Psoas muscle (tissue), 8 donors: ENCODE measurements around the gene EID1. TPM values are rescaled to one million over a fixed set of nuclear protein-coding genes. Genes with fewer than 3 reads are reported as not detected.

ENCODE experiments used
- ATAC-seq, 4 donors: fragments of 200-7000 bp; cut with Tn5 transposase; one replicate each; pipeline ENCODE4 v1.9.1; 2020; ENCODE audit warnings: moderate library complexity in 3 of 4, mild to moderate bottlenecking in 2 of 4
- DNase-seq, 2 donors: peaks; one replicate each; pipeline ENCODE4 v3.0.0-alpha.2; 2020
- H3K27ac ChIP-seq: fragments of 200-600 bp; one replicate; pipeline ENCODE4 v1.8.0; 2022
- H3K27me3 ChIP-seq, 3 donors: fragments of 200-600 bp in 1 of 3; one replicate each; pipeline versions ENCODE4 v1.6.1 to v1.8.0; 2013 to 2022; ENCODE audit warnings: low read length in 2 of 3, mild to moderate bottlenecking in 2 of 3, moderate library complexity in 1 of 3; ENCODE audit not compliant: insufficient read depth in 3 of 3
- H3K36me3 ChIP-seq, 2 donors: fragments of 200-600 bp in 1 of 2; one replicate each; pipeline versions ENCODE4 v1.6.1 to v1.8.0; 2013 to 2022; ENCODE audit warnings: low read depth in 1 of 2, mild to moderate bottlenecking in 1 of 2, moderate library complexity in 1 of 2; ENCODE audit not compliant: insufficient read depth in 1 of 2
- H3K4me1 ChIP-seq: fragments of 200-600 bp; one replicate; pipeline ENCODE4 v1.8.0; 2022
- H3K4me3 ChIP-seq: fragments of 200-600 bp; one replicate; pipeline ENCODE4 v1.8.0; 2022; ENCODE audit warnings: mild to moderate bottlenecking
- H3K9me3 ChIP-seq: fragments of 200-600 bp; one replicate; pipeline ENCODE4 v1.8.0; 2022
- CTCF ChIP-seq: fragments of 200-600 bp; IDR thresholded peaks from one replicate; pipeline ENCODE4 v1.8.0; 2022; ENCODE audit warnings: antibody characterized with exemption
- WGBS, 3 donors: extraction: QIAGEN DNeasy Blood & Tissue Kit; methylation state at CpG; one replicate each; pipeline versions ENCODE4 v1.1.6 to v1.1.7; 2013; 5-methylcytosine and 5-hydroxymethylcytosine counted together
- intact Hi-C, 2 donors: fragments of 100-400 bp; cut with DNase I; formaldehyde crosslinking; loops; one replicate each; pipeline versions ENCODE4 v1.11.0 to v1.14.2; 2022
- polyA plus RNA-seq, 3 donors: library from polyadenylated mRNA; stranded (reverse); fragments of 200-250 nt; gene quantifications; one replicate each; pipeline ENCODE4 v1.2.3, GENCODE V29; 2013
- total RNA-seq, 4 donors: library from RNA; stranded (reverse); fragmentation: NEBNext Ultra II Directional in 2 of 4; extraction: Animal tissue kit (Norgen Biotek cat#: 25700) in 2 of 4; gene quantifications; one replicate each; pipeline versions ENCODE4 v1.2.1 to v1.2.4, GENCODE V29; 2021 to 2023
- donor health status: healthy with polysubstance abuse.
- donor health status: DM: no; HTN: no; CAD: no; lungs with moderate emphysema.
- donor health status: Bipolar disorder and iron deficiency.
- donor health status: healthy.
- donor health status: DM: yes; HTN: yes; CAD: no.
- donor health status: DM: no; HTN: no; CAD: no.
- donor health status: DM: no; HTN: no; CAD: no.
- donor health status: DM: yes; HTN: yes; CAD: no.

EID1 gene
- total and polyA plus RNA-seq, 7 donors: 60.3 to 120 (median 93.7) TPM

GRCh38 chr15:48872632-48873031 is 5.3 kb upstream of the EID1 start:
- no peaks in the 10 kb centered on the region for H3K9me3 ChIP-seq
- DNase-seq: no peak
- no peak overlapping the region for H3K27ac ChIP-seq
- no peaks in the 10 kb centered on the region for H3K27me3 ChIP-seq
- TF ChIP-seq CTCF: no peak
- no peak for ATAC-seq
- H3K4me1 ChIP-seq: no peaks in the 10 kb centered on the region
- H3K36me3 ChIP-seq: no peaks in the 10 kb centered on the region
- WGBS, 3 donors: 87 to 94% (median 90%) methylated on average over 2 of the region's 2 CpGs
- no peak overlapping the region for H3K4me3 ChIP-seq
- intact Hi-C loops: loop anchor here in 1 of 2 donors (10.0 kb wide), 1 partner anchor 1482 kb away; the partner anchor contains the start of gene GABPB1

- TF ChIP-seq CTCF: no peak
- Histone ChIP-seq H3K9me3 (no peaks in the 10 kb centered on the region), H3K27ac (no peak overlapping the region), H3K27me3 (no peaks in the 10 kb centered on the region), H3K36me3 (no peaks in the 10 kb centered on the region), H3K4me1 (peaks cover 17% of the 10 kb centered on the region), H3K4me3 (no peak overlapping the region)
- DNase-seq: no peak
- 64 to 77% (median 74%) methylated on average over 2 of the region's 2 CpGs for WGBS, 3 donors
- ATAC-seq: no peak
- intact Hi-C loops: loop anchor here (5.0 to 10.0 kb wide), 2 partner anchors 87 to 1479 kb away; partner anchors contain the start of genes SHC4 (in 2 of the 2) and GABPB1 (in 1 of the 2)
These were observed 2.5 kb upstream of the EID1 start for GRCh38 chr15:48875241-48875960.

DNA sequence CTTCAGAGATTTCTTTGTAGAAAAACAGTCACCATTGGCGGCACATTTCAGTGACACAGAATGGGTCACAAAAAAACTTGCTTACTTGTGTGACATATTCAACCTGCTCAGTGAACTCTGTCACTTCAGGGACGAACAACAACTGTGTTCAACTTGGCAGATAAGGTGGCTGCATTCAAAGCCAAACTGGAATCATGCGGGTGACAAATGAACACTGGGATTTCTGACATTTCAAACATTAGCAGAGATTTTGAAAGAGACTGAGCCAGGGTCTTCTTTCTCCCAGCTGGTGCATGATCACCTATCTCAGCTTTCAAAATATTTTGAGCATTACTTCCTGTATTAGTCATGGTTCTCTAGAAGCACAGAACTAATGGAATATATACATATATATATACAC is 1.9 kb upstream of the EID1 start:
- no peak overlapping the region for H3K27ac ChIP-seq
- 53 to 62% (median 59%) methylated on average over 3 of the region's 3 CpGs for WGBS, 3 donors
- DNase-seq (no peak), ATAC-seq (no peak)
- no peaks in the 10 kb centered on the region for H3K36me3 ChIP-seq
- H3K27me3 ChIP-seq: no peaks in the 10 kb centered on the region
- no peaks in the 10 kb centered on the region for H3K9me3 ChIP-seq
- no peak overlapping the region for H3K4me3 ChIP-seq
- no peak for TF ChIP-seq CTCF
- intact Hi-C loops: loop anchor here (5.0 to 10.0 kb wide), 2 partner anchors 86 to 1479 kb away; partner anchors contain the start of genes SHC4 (in 2 of the 2) and GABPB1 (in 1 of the 2)
- H3K4me1 ChIP-seq: peaks cover 17% of the 10 kb centered on the region

- no peak for DNase-seq
These were observed 2.2 kb downstream of the EID1 start for GRCh38 chr15:48880070-48880634.

More at GRCh38 chr15:48880070-48880634, 2.2 kb downstream of the EID1 start:
- Histone ChIP-seq H3K4me1 (peaks cover 17% of the 10 kb centered on the region), H3K36me3 (no peaks in the 10 kb centered on the region), H3K27me3 (no peaks in the 10 kb centered on the region), H3K9me3 (no peaks in the 10 kb centered on the region), H3K4me3 (no peak overlapping the region), H3K27ac (no peak overlapping the region)
- intact Hi-C loops: no loop called here
- WGBS, 3 donors: 60 to 74% (median 70%) methylated on average over 3 of the region's 3 CpGs
- no peak for ATAC-seq
- TF ChIP-seq CTCF: no peak
